Activated T-helper 1 cell treated with anti-CD3 and anti-CD28 coated beads, Interleukin-12 subunit alpha, Interleukin-12 subunit beta, Interleukin-2, Interleukin-4 antibody, amounts not matched to agents 30 ng/mL and 10 ng/mL and 1 ng/mL, durations not matched to agents 14 hours and 24 hours and 36 hours (primary cell): Measurements from ENCODE around the gene SEMA4F. TPM values are rescaled to one million over a fixed set of nuclear protein-coding genes. Genes with fewer than 3 reads are reported as not detected.

Source experiments
- DNase-seq: peaks from one replicate; pipeline ENCODE4 v3.0.0; 2021; ENCODE audit warnings: low spot score
- H3K27ac Mint-ChIP-seq: one replicate; pipeline ENCODE4 v1.8.0; 2021; ENCODE audit warnings: mild to moderate bottlenecking, mixed read lengths
- H3K27me3 Mint-ChIP-seq: one replicate; pipeline ENCODE4 v1.8.0; 2022; ENCODE audit warnings: mild to moderate bottlenecking, moderate library complexity, mixed read lengths; ENCODE audit not compliant: insufficient read depth
- H3K36me3 Mint-ChIP-seq: one replicate; pipeline ENCODE4 v1.8.0; 2021; ENCODE audit warnings: low read depth, mixed read lengths
- H3K4me1 Mint-ChIP-seq: one replicate; pipeline ENCODE4 v1.8.0; 2021; ENCODE audit warnings: low read depth, mixed read lengths
- H3K4me3 Mint-ChIP-seq: one replicate; pipeline ENCODE4 v1.8.0; 2021; ENCODE audit warnings: mild to moderate bottlenecking, moderate library complexity, mixed read lengths
- H3K9me3 Mint-ChIP-seq: one replicate; pipeline ENCODE4 v1.8.0; 2021; ENCODE audit warnings: mixed read lengths
- intact Hi-C: fragments of 100-400 bp; cut with micrococcal nuclease; formaldehyde crosslinking; loops from one replicate; pipeline ENCODE4 v1.15.1; 2024
- total RNA-seq: library from RNA; stranded (reverse); gene quantifications from 2 replicates; pipeline ENCODE4 v1.2.3, GENCODE V29; 2022

Gene SEMA4F
- total RNA-seq, 1 donor from 2014 or later = 3.2 TPM

DNA sequence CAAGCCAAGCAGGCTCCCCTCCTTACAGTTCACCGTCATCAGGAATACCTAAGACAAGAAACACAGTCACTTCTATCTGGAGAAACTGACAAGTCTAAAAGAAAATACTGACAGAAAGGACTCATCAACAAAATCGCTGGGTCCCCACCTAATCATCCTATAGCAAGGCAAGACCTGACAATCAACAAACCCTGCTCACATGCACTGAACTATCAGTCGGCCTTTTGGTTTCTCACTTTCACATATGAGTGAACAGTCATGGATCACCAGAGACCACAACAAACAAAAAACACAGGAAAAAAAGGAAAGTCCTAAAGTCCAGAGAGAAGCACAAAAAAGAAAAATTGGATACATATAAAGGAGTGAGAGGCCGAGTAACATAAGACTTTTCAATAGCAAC lies 70.4 kb downstream of the SEMA4F start:
- Mint-ChIP-seq H3K36me3 (no peaks in the 10 kb centered on the region), H3K27ac (no peak overlapping the region), H3K4me3 (no peak overlapping the region), H3K4me1 (no peaks in the 10 kb centered on the region), H3K27me3 (peaks cover 21% of the 10 kb centered on the region), H3K9me3 (no peaks in the 10 kb centered on the region)
- intact Hi-C loops = no loop called here
- no peak for DNase-seq

DNA sequence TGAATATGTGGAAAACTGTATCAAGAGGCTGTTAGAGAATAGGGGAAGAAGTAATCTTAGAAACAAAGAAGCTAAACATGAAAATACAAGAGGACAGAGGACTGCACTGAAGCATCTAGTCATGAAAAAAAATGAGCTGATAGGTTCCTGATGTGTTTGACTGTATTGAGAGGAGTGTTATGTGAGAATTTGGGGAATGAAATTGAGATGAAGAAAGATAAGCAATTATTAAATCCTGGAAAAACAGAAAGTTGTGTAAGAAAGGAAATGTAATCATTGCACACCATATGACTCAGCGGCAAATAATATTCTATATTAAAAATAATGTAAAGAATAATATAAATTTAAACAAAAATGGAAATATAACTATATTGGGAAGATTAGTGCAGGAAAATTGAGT lies 71.2 kb downstream of the SEMA4F start:
- intact Hi-C loops = no loop called here
- Mint-ChIP-seq H3K36me3 (no peaks in the 10 kb centered on the region), H3K4me3 (no peak overlapping the region), H3K9me3 (no peaks in the 10 kb centered on the region), H3K27ac (no peak overlapping the region), H3K4me1 (no peaks in the 10 kb centered on the region), H3K27me3 (peaks cover 19% of the 10 kb centered on the region)
- no peak for DNase-seq

DNA sequence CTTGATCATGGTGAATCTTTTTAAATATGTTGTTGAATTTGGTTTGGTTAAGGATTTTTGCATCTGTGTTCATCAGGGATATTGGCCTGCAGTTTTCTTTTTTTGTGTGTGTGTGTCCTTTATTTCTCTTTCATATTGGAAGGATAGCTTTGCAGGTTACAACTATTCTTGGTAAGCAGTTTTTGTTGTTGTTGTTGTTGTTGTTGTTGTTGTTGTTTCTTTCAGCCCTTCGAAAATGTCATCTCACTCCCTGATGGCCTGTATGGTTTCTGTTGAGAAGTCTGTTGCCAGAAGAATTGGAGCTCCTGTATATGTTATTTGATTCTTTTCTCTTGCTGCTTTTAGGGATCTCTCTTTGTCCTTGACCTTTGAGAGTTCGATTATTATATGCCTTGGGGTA lies 74.8 kb downstream of the SEMA4F start:
- Mint-ChIP-seq H3K27ac (no peak overlapping the region), H3K27me3 (peaks cover 21% of the 10 kb centered on the region), H3K4me3 (no peak overlapping the region), H3K36me3 (no peaks in the 10 kb centered on the region), H3K4me1 (no peaks in the 10 kb centered on the region), H3K9me3 (no peaks in the 10 kb centered on the region)
- DNase-seq = no peak
- intact Hi-C loops = no loop called here

DNA sequence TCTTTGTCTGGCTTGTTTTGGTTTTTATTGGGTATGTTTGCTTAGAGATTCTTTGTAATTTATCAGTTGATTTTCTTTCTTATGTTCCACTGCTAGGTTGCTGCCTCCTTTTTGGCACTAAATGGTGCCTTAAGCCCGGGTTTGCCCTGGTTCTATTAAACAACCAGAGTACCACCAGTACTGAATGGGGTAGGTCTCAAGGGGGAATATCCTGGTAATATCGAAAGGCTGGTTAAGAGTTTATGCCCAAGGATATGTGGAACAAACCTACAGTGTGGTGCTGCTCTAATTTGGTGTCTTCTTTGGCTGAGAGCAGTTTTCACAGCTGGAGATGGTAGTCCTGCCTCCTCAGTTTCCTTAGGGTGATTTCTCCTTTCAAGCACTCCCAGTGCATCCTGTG lies 76.5 kb downstream of the SEMA4F start:
- Mint-ChIP-seq H3K4me1 (peaks cover 5% of the 10 kb centered on the region), H3K4me3 (no peak overlapping the region), H3K27me3 (peaks cover 22% of the 10 kb centered on the region), H3K36me3 (no peaks in the 10 kb centered on the region), H3K27ac (no peak overlapping the region), H3K9me3 (no peaks in the 10 kb centered on the region)
- DNase-seq = no peak
- intact Hi-C loops = no loop called here

Other genes with a start within 250 kb of the SEMA4F start
- 1.9 and 2.4 TPM in 2 replicates for gene C2orf81, start 232.6 kb upstream of the SEMA4F start, total RNA-seq
- gene WDR54, start 232.5 kb upstream of the SEMA4F start, total RNA-seq = 56.4 and 58.6 TPM in 2 replicates
- gene RTKN, start 212.3 kb upstream of the SEMA4F start, total RNA-seq = 4.0 and 4.2 TPM in 2 replicates
- gene INO80B, start 199.2 kb upstream of the SEMA4F start, total RNA-seq = 67.8 and 70.0 TPM in 2 replicates
- gene WBP1, start 195.8 kb upstream of the SEMA4F start, total RNA-seq = 32.6 and 35.3 TPM in 2 replicates
- 87.7 and 88.6 TPM in 2 replicates for gene MOGS, start 188.9 kb upstream of the SEMA4F start, total RNA-seq
- 118 and 124 TPM in 2 replicates for gene MRPL53, start 181.6 kb upstream of the SEMA4F start, total RNA-seq
- gene CCDC142, start 171.2 kb upstream of the SEMA4F start, total RNA-seq = 30.4 and 36.3 TPM in 2 replicates
- 30.2 and 32.2 TPM in 2 replicates for gene TTC31, start 171.2 kb upstream of the SEMA4F start, total RNA-seq
- gene LBX2, start 154.6 kb upstream of the SEMA4F start, total RNA-seq = 0.54 and 1.1 TPM in 2 replicates
- gene PCGF1, start 146.6 kb upstream of the SEMA4F start, total RNA-seq = 41.9 and 45.0 TPM in 2 replicates
- gene TLX2, start 139.8 kb upstream of the SEMA4F start, total RNA-seq = 1.2 and 1.5 TPM in 2 replicates
- gene DQX1, start 128.0 kb upstream of the SEMA4F start, total RNA-seq = 0.65 and 0.86 TPM in 2 replicates
- 178 and 187 TPM in 2 replicates for gene AUP1, start 124.5 kb upstream of the SEMA4F start, total RNA-seq
- 57.0 and 57.3 TPM in 2 replicates for gene HTRA2, start 124.3 kb upstream of the SEMA4F start, total RNA-seq
- gene LOXL3, start 100.3 kb upstream of the SEMA4F start, total RNA-seq = 1.9 and 2.0 TPM in 2 replicates
- gene DOK1, start 99.5 kb upstream of the SEMA4F start, total RNA-seq = 37.2 and 40.8 TPM in 2 replicates
- gene M1AP, start 5.9 kb upstream of the SEMA4F start, total RNA-seq = 0.10 TPM in 1 of 2 replicates, not detected in the other
- gene HK2, start 179.9 kb downstream of the SEMA4F start, total RNA-seq = 92.2 and 94.5 TPM in 2 replicates